Measurements from ENCODE around the gene UPF2. TPM values are rescaled to one million over a fixed set of nuclear protein-coding genes. Genes with fewer than 3 reads are reported as not detected.

The UPF2 gene
- total and polyA plus RNA-seq, 2 of the 13 experiments (the other 11 are each of a cell fraction or from before 2014, with no cell fraction given): 6.2 to 14.5 TPM

DNA sequence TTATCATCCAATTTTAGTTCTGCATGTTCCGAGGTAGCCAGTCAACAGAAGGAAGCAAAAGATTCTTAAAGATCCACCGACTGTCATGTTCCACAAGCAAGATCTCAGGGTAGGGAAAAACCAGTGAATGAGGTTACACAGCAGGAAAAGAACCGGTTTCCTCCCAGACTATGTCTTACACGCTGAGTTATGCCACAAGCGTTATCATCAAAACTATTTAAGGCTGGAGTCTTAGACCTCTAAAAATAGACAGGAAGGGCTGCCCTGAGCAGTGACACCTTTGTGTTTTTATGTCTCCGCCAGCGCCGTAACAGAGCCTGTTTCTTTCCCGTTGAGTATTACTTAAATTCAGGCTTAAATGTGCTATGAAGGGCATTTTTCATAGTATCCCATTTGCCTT, 171.1 kb downstream of the UPF2 start:
- POLR2A ChIA-PET: no interaction called here

DNA sequence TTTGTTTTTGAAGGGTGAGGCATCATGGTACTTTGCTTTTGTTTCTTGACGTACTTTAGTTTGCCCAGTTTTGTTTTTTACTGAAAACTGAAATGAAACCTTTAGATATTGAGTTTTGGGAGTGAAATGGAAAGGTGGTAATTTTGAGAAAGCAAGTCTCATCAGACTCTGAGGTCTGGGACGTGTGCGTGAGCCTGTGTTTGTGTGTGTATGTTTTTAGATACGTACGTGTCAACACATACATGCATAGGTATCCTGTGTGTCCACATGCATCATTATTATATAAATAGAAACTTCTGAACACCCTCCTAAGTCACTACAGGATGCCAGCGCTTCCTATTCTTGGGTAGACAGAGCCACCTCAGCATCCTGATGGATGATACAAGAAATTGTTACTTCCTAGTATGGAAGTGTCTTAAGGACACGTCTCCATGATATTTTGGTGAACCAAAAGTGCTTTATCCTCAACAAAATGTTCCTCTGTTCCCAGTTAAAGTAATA, 171.7 kb downstream of the UPF2 start:
- DNase-seq (ENCODE audit: low spot score) (no peak), FAIRE-seq (no peak), ATAC-seq (no peak)
- Histone ChIP-seq H3K79me2 (ENCODE audit: insufficient read depth, low read length) (no peaks in the 10 kb centered on the region), H3K27ac (ENCODE audit: extremely low read length, insufficient read depth, low read length) (no peak overlapping the region), H3K4me2 (ENCODE audit: low read depth, low read length) (no peak overlapping the region), H4K20me1 (ENCODE audit: insufficient read depth, low read length) (no peaks in the 10 kb centered on the region), H3K4me1 (ENCODE audit: insufficient read depth, low read length) (peaks cover 29% of the 10 kb centered on the region), H3K9me3 (ENCODE audit: low read length) (no peaks in the 10 kb centered on the region), H3K9ac (ENCODE audit: insufficient read depth, low read depth, low read length) (no peak overlapping the region), H2AFZ (ENCODE audit: low read length) (no peak overlapping the region), H3K36me3 (replicated peaks in 1 of 2; ENCODE audit: control insufficient read depth in 1 of 2, insufficient read depth in 2 of 2, low read length in 2 of 2) (peaks cover 9 to 27% of the 10 kb centered on the region in 2 experiments), H3K4me3 (replicated peaks in 1 of 3; ENCODE audit: insufficient read depth in 1 of 3, low read depth in 2 of 3, low read length in 3 of 3) (no peak overlapping the region), H3K27me3 (ENCODE audit: control insufficient read depth in 1 of 2, insufficient read depth in 2 of 2, low read length in 2 of 2) (no peaks in the 10 kb centered on the region)
- POLR2A ChIA-PET: no interaction called here
- CTCF ChIA-PET (ENCODE audit: low intra/inter-chr PET ratio, low total read pairs): no interaction called here
- intact Hi-C loops (cut with micrococcal nuclease; ENCODE audit: unreplicated experiment): no loop called here
- in situ Hi-C loops (cut with HindIII; ENCODE audit: extremely low pct_ligation_motif_present, low pct_unique_long_range_greater_than_20kb): no loop called here
- WGBS (ENCODE audit: low lambda C conversion rate): 96% methylated on average over 7 of the region's 7 CpGs
- BruUV-seq (replicated peaks): TSS peak; percentile 25
- TF ChIP-seq PPARG (CRISPR knock-in tag; conservative IDR thresholded peaks at IDR 0.05): no peak
- no peak for TF ChIP-seq ELF3 (CRISPR knock-in tag; IDR thresholded peaks at IDR 0.05)
- TF ChIP-seq, protein P1, sequence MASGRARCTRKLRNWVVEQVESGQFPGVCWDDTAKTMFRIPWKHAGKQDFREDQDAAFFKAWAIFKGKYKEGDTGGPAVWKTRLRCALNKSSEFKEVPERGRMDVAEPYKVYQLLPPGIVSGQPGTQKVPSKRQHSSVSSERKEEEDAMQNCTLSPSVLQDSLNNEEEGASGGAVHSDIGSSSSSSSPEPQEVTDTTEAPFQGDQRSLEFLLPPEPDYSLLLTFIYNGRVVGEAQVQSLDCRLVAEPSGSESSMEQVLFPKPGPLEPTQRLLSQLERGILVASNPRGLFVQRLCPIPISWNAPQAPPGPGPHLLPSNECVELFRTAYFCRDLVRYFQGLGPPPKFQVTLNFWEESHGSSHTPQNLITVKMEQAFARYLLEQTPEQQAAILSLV (CRISPR knock-in tag; IDR thresholded peaks at IDR 0.05; ENCODE audit: borderline replicate concordance): no peak
- no peak for TF ChIP-seq ZNF24 (IDR thresholded peaks at IDR 0.05)
- TF ChIP-seq, protein P2, sequence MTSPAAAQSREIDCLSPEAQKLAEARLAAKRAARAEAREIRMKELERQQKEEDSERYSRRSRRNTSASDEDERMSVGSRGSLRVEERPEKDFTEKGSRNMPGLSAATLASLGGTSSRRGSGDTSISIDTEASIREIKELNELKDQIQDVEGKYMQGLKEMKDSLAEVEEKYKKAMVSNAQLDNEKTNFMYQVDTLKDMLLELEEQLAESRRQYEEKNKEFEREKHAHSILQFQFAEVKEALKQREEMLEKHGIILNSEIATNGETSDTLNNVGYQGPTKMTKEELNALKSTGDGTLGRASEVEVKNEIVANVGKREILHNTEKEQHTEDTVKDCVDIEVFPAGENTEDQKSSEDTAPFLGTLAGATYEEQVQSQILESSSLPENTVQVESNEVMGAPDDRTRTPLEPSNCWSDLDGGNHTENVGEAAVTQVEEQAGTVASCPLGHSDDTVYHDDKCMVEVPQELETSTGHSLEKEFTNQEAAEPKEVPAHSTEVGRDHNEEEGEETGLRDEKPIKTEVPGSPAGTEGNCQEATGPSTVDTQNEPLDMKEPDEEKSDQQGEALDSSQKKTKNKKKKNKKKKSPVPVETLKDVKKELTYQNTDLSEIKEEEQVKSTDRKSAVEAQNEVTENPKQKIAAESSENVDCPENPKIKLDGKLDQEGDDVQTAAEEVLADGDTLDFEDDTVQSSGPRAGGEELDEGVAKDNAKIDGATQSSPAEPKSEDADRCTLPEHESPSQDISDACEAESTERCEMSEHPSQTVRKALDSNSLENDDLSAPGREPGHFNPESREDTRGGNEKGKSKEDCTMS (CRISPR knock-in tag; conservative IDR thresholded peaks at IDR 0.05): no peak
- TF ChIP-seq NFKBIZ (CRISPR knock-in tag; IDR thresholded peaks at IDR 0.05): no peak
- no peak for TF ChIP-seq MAFG (CRISPR knock-in tag; IDR thresholded peaks at IDR 0.05)
- no peak for TF ChIP-seq MTA1 (CRISPR knock-in tag; IDR thresholded peaks at IDR 0.05; ENCODE audit: borderline replicate concordance)
- no peak for TF ChIP-seq TGIF2 (CRISPR knock-in tag; IDR thresholded peaks at IDR 0.05)
- no peak for TF ChIP-seq GABPA (IDR thresholded peaks at IDR 0.05; ENCODE audit: low read depth, low read length)
- TF ChIP-seq GABPA (CRISPR knock-in tag; IDR thresholded peaks at IDR 0.05; ENCODE audit: low read depth): no peak
- no peak for TF ChIP-seq ZNF629 (CRISPR knock-in tag; conservative IDR thresholded peaks at IDR 0.05)

More for the DNA sequence above, 171.1 kb downstream of the UPF2 start:
- peaks cover 7 to 23% of the 10 kb centered on the region in 2 experiments for H3K36me3 ChIP-seq (replicated peaks in 1 of 2; ENCODE audit: control insufficient read depth in 1 of 2, insufficient read depth in 2 of 2, low read length in 2 of 2)
- no peak for TF ChIP-seq RBM39 (IDR thresholded peaks at IDR 0.05; ENCODE audit: low read depth, low read length, poor library complexity, severe bottlenecking)
- no peak for TF ChIP-seq RFX1 (IDR thresholded peaks at IDR 0.05)
- no peak for TF ChIP-seq RBFOX2 (IDR thresholded peaks at IDR 0.05; ENCODE audit: low read depth, low read length)
- TF ChIP-seq CENPX (CRISPR knock-in tag; IDR thresholded peaks at IDR 0.05): no peak
- no peak for TF ChIP-seq MAF1 (CRISPR knock-in tag; IDR thresholded peaks at IDR 0.05; ENCODE audit: borderline replicate concordance)
- no peak for TF ChIP-seq SNAPC2 (CRISPR knock-in tag; IDR thresholded peaks at IDR 0.05)
- no peak for TF ChIP-seq ZNF670 (CRISPR knock-in tag; IDR thresholded peaks at IDR 0.05; ENCODE audit: borderline replicate concordance)
- no peak overlapping the region for H3K4me2 ChIP-seq (ENCODE audit: low read depth, low read length)
- 96% methylated on average over 9 of the region's 9 CpGs for WGBS (ENCODE audit: low lambda C conversion rate)
- in situ Hi-C loops (cut with HindIII; ENCODE audit: extremely low pct_ligation_motif_present, low pct_unique_long_range_greater_than_20kb): no loop called here
- H3K27me3 ChIP-seq (ENCODE audit: control insufficient read depth in 1 of 2, insufficient read depth in 2 of 2, low read length in 2 of 2): no peaks in the 10 kb centered on the region
- no peak for FAIRE-seq
- H3K79me2 ChIP-seq (ENCODE audit: insufficient read depth, low read length): no peaks in the 10 kb centered on the region
- no peak for ATAC-seq
- H3K9ac ChIP-seq (ENCODE audit: insufficient read depth, low read depth, low read length): no peak overlapping the region
- no peak overlapping the region for H2AFZ ChIP-seq (ENCODE audit: low read length)
- intact Hi-C loops (cut with micrococcal nuclease; ENCODE audit: unreplicated experiment): no loop called here
- no peaks in the 10 kb centered on the region for H3K9me3 ChIP-seq (ENCODE audit: low read length)
- no TSS peak for BruUV-seq (replicated peaks)
- peaks cover 34% of the 10 kb centered on the region for H3K4me1 ChIP-seq (ENCODE audit: insufficient read depth, low read length)
- H3K27ac ChIP-seq (ENCODE audit: extremely low read length, insufficient read depth, low read length): no peak overlapping the region
- CTCF ChIA-PET (ENCODE audit: low intra/inter-chr PET ratio, low total read pairs): no interaction called here
- no peaks in the 10 kb centered on the region for H4K20me1 ChIP-seq (ENCODE audit: insufficient read depth, low read length)
- H3K4me3 ChIP-seq (replicated peaks in 1 of 3; ENCODE audit: insufficient read depth in 1 of 3, low read depth in 2 of 3, low read length in 3 of 3): no peak overlapping the region
- no peak for DNase-seq (ENCODE audit: low spot score)
